CD14-positive monocyte (primary cell): ENCODE data around the gene CADM2. TPM values are rescaled to one million over a fixed set of nuclear protein-coding genes. Genes with fewer than 3 reads are reported as not detected.

Experiments used
- DNase-seq, 3 donors: peaks; one replicate each; pipeline ENCODE4 v3.0.0-alpha.2; 2011 to 2022
- H2AFZ ChIP-seq: 2 replicates; pipeline ENCODE4 v1.6.0; 2012; ENCODE audit warnings: mild to moderate bottlenecking, low read depth, low read length, inconsistent platforms; ENCODE audit not compliant: insufficient read depth, poor library complexity, severe bottlenecking
- H3K27ac ChIP-seq, 2 donors: 1 replicate in 1 of 2; 2 replicates in 1 of 2; pipeline ENCODE4 v1.5.1; 2012 to 2013; ENCODE audit warnings: low read length in 2 of 2, control low read depth in 1 of 2, inconsistent platforms in 1 of 2, low read depth in 1 of 2, mild to moderate bottlenecking in 1 of 2
- H3K27me3 ChIP-seq, 2 donors: one replicate each; pipeline versions ENCODE4 v1.6.0 to v1.6.1; 2011 to 2013; ENCODE audit warnings: low read length in 2 of 2; ENCODE audit not compliant: control insufficient read depth in 2 of 2, insufficient read depth in 2 of 2
- H3K36me3 ChIP-seq, 2 donors: replicated peaks in 1 of 2; 1 replicate in 1 of 2; 2 replicates in 1 of 2; pipeline versions ENCODE4 v1.5.1 to v1.6.1; 2012 to 2013; ENCODE audit warnings: low read length in 2 of 2, control low read depth in 1 of 2, inconsistent platforms in 1 of 2, mild to moderate bottlenecking in 1 of 2; ENCODE audit not compliant: insufficient read depth in 2 of 2, control insufficient read depth in 1 of 2
- H3K4me1 ChIP-seq, 2 donors: 1 replicate in 1 of 2; 2 replicates in 1 of 2; pipeline versions ENCODE4 v1.5.1 to v1.6.1; 2012 to 2013; ENCODE audit warnings: low read length in 2 of 2, control low read depth in 1 of 2, inconsistent platforms in 1 of 2, mild to moderate bottlenecking in 1 of 2, moderate library complexity in 1 of 2; ENCODE audit not compliant: insufficient read depth in 2 of 2, control insufficient read depth in 1 of 2
- H3K4me2 ChIP-seq: replicated peaks from 2 replicates; pipeline ENCODE3; 2012; ENCODE audit warnings: low read length, moderate library complexity, mild to moderate bottlenecking; ENCODE audit not compliant: poor library complexity, severe bottlenecking; ENCODE audit errors: extremely low read depth
- H3K4me3 ChIP-seq, 3 experiments: fragments of 200-600 bp in 1 of 3; sonication (generic) in 1 of 3; replicated peaks in 1 of 3; 1 replicate in 2 of 3; 2 replicates in 1 of 3; pipeline ENCODE4 v1.5.1; 2011 to 2013; ENCODE audit warnings: low read length in 3 of 3, mild to moderate bottlenecking in 3 of 3, control low read depth in 2 of 3, low read depth in 2 of 3, inconsistent platforms in 1 of 3, moderate library complexity in 1 of 3
- H3K79me2 ChIP-seq: 2 replicates; pipeline ENCODE4 v1.6.0; 2012; ENCODE audit warnings: mild to moderate bottlenecking, control low read depth, inconsistent platforms, low read length, moderate library complexity; ENCODE audit not compliant: insufficient read depth
- H3K9ac ChIP-seq: 2 replicates; pipeline ENCODE4 v1.6.0; 2017; ENCODE audit warnings: low read length, mild to moderate bottlenecking; ENCODE audit not compliant: insufficient read depth, poor library complexity, severe bottlenecking
- H3K9me3 ChIP-seq, 2 donors: replicated peaks in 1 of 2; 1 replicate in 1 of 2; 2 replicates in 1 of 2; pipeline versions ENCODE4 v1.5.1 to v1.6.1; 2012 to 2013; ENCODE audit warnings: low read length in 2 of 2, control low read depth in 1 of 2; ENCODE audit not compliant: control insufficient read depth in 1 of 2, insufficient read depth in 1 of 2
- H4K20me1 ChIP-seq: 2 replicates; pipeline ENCODE4 v1.6.0; 2012; ENCODE audit warnings: mild to moderate bottlenecking, low read length, control low read depth, moderate library complexity; ENCODE audit not compliant: insufficient read depth
- H3K27ac Mint-ChIP-seq, 7 donors: one replicate each; pipeline ENCODE4 v1.8.0; 2020; ENCODE audit warnings: mild to moderate bottlenecking in 7 of 7, mixed read lengths in 7 of 7, moderate library complexity in 6 of 7, inconsistent platforms in 2 of 7
- H3K27me3 Mint-ChIP-seq, 3 donors: one replicate each; pipeline ENCODE4 v1.8.0; 2021 to 2022; ENCODE audit warnings: low read depth in 3 of 3, mild to moderate bottlenecking in 3 of 3, mixed read lengths in 3 of 3, moderate library complexity in 3 of 3, inconsistent platforms in 1 of 3
- H3K36me3 Mint-ChIP-seq, 2 donors: one replicate each; pipeline ENCODE4 v1.8.0; 2020; ENCODE audit warnings: mixed read lengths in 2 of 2, inconsistent platforms in 1 of 2, mild to moderate bottlenecking in 1 of 2
- H3K4me1 Mint-ChIP-seq: one replicate; pipeline ENCODE4 v1.8.0; 2020; ENCODE audit warnings: mild to moderate bottlenecking, mixed read lengths
- H3K4me3 Mint-ChIP-seq, 2 donors: one replicate each; pipeline ENCODE4 v1.8.0; 2020; ENCODE audit warnings: mild to moderate bottlenecking in 2 of 2, mixed read lengths in 2 of 2, moderate library complexity in 1 of 2
- H3K9me3 Mint-ChIP-seq, 7 donors: one replicate each; pipeline ENCODE4 v1.8.0; 2020 to 2022; ENCODE audit warnings: mixed read lengths in 7 of 7, mild to moderate bottlenecking in 6 of 7, moderate library complexity in 6 of 7, inconsistent platforms in 2 of 7
- CTCF ChIP-seq: fragments of 200-600 bp; IDR thresholded peaks from one replicate; pipeline ENCODE4 v1.8.0; 2022; ENCODE audit warnings: antibody characterized with exemption, mild to moderate bottlenecking
- whole genome bisulfite sequencing: methylation state at CpG from one replicate; pipeline ENCODE4 v1.1.5; 2013; ENCODE audit warnings: missing lambda C conversion rate; ENCODE audit not compliant: insufficient coverage; 5-methylcytosine and 5-hydroxymethylcytosine counted together
- intact Hi-C, 2 donors: fragments of 100-400 bp; cut with micrococcal nuclease; formaldehyde crosslinking; loops; one replicate each; pipeline versions ENCODE4 v1.15.0 to v1.15.1; 2023
- polyA plus RNA-seq, 3 donors: library from polyadenylated mRNA; depleted of rRNA in 1 of 3; unstranded in 2 of 3; stranded (reverse) in 1 of 3; fragments of 300-500 nt in 2 of 3; fragments of >200 nt in 1 of 3; fragmentation: Illumina TruSeq in 2 of 3; gene quantifications; 1 replicate in 2 of 3; 2 replicates in 1 of 3; pipeline ENCODE4 v1.2.3, GENCODE V29; 2012 to 2021

Gene CADM2
- polyA plus RNA-seq, 3 donors, result not detected

GRCh38 chr3:85054579-85054978 lies 95.8 kb downstream of the CADM2 start:
- no peak for TF ChIP-seq CTCF
- H3K27ac ChIP-seq, result no peak overlapping the region
- no peaks in the 10 kb centered on the region for H3K4me1 Mint-ChIP-seq
- intact Hi-C loops, result no loop called here
- no peaks in the 10 kb centered on the region for H4K20me1 ChIP-seq
- no peaks in the 10 kb centered on the region for H3K79me2 ChIP-seq
- H3K4me3 Mint-ChIP-seq, result no peak overlapping the region
- H3K9me3 ChIP-seq, result no peaks in the 10 kb centered on the region
- no CpG with 5 or more reads among the region's 3 CpGs for whole genome bisulfite sequencing
- no peak overlapping the region for H2AFZ ChIP-seq
- no peak overlapping the region for H3K27ac Mint-ChIP-seq
- no peak overlapping the region for H3K4me3 ChIP-seq
- no peaks in the 10 kb centered on the region for H3K9me3 Mint-ChIP-seq
- no peaks in the 10 kb centered on the region for H3K27me3 Mint-ChIP-seq
- DNase-seq, result no peak
- no peaks in the 10 kb centered on the region for H3K36me3 Mint-ChIP-seq
- H3K27me3 ChIP-seq, result no peaks in the 10 kb centered on the region
- no peak overlapping the region for H3K4me2 ChIP-seq
- H3K9ac ChIP-seq, result no peak overlapping the region
- H3K4me1 ChIP-seq, result no peaks in the 10 kb centered on the region
- no peaks in the 10 kb centered on the region for H3K36me3 ChIP-seq

GRCh38 chr3:85068911-85069310 lies 110.1 kb downstream of the CADM2 start:
- TF ChIP-seq CTCF, result no peak
- H3K4me1 ChIP-seq, result no peaks in the 10 kb centered on the region
- peaks cover 0 to 3% (median 0%) of the 10 kb centered on the region in 7 donors for H3K9me3 Mint-ChIP-seq
- H3K27ac Mint-ChIP-seq, result no peak overlapping the region
- no peaks in the 10 kb centered on the region for H3K79me2 ChIP-seq
- no peaks in the 10 kb centered on the region for H3K27me3 ChIP-seq
- no peak overlapping the region for H3K9ac ChIP-seq
- H3K36me3 ChIP-seq, result no peaks in the 10 kb centered on the region
- no peaks in the 10 kb centered on the region for H3K9me3 ChIP-seq
- H2AFZ ChIP-seq, result no peak overlapping the region
- no peak overlapping the region for H3K27ac ChIP-seq
- no CpG with 5 or more reads among the region's 1 CpG for WGBS
- no peak overlapping the region for H3K4me2 ChIP-seq
- H3K4me3 Mint-ChIP-seq, result no peak overlapping the region
- H3K27me3 Mint-ChIP-seq, result no peaks in the 10 kb centered on the region
- no peaks in the 10 kb centered on the region for H3K4me1 Mint-ChIP-seq
- no peaks in the 10 kb centered on the region for H4K20me1 ChIP-seq
- no peaks in the 10 kb centered on the region for H3K36me3 Mint-ChIP-seq
- intact Hi-C loops, result no loop called here
- no peak for DNase-seq
- H3K4me3 ChIP-seq, result no peak overlapping the region
